NCI-H82 treated with DMSO at 0.1 percent for 48 hours (cell line): Measurements from ENCODE around the gene TRPC4AP.

ENCODE experiments used
- DNase-seq: peaks from one replicate; lab custom pipeline; 2025; ENCODE audit not compliant: unreplicated experiment; lab: John Stamatoyannopoulos, UW

The TRPC4AP gene

DNA sequence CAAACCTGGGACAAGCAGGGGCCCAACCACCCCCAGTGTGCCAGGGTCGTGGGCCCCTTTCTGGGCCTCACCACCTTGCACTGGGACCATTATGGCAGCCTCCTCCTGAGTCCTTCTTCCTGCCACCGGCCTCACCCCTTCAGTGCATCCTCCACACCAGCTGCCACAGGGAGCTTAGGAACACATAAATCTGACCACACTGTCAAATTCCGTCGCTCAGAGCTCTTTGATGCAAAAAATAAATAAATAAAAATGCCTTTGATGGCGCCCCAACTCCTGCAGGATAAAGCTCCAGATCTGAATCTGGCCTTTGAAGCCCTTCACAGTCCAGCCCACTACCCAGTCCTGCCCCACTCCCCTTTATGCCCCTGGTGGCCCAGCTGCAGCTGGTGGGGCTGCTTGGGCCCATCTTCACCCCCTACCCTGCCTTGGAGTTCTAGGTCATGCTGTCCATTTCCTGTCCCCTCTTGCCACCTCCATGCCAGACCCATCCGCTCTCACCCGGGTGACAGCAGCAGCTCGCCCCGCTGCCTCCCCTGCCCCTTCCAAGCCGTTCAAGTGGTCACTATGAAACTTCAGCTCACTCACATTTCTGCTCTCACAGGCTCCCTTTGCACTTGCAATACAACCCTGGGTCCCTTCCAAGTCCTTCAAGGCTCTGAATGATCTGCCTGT is 120.9 kb downstream of the TRPC4AP start:
- DNase-seq, result no peak

DNA sequence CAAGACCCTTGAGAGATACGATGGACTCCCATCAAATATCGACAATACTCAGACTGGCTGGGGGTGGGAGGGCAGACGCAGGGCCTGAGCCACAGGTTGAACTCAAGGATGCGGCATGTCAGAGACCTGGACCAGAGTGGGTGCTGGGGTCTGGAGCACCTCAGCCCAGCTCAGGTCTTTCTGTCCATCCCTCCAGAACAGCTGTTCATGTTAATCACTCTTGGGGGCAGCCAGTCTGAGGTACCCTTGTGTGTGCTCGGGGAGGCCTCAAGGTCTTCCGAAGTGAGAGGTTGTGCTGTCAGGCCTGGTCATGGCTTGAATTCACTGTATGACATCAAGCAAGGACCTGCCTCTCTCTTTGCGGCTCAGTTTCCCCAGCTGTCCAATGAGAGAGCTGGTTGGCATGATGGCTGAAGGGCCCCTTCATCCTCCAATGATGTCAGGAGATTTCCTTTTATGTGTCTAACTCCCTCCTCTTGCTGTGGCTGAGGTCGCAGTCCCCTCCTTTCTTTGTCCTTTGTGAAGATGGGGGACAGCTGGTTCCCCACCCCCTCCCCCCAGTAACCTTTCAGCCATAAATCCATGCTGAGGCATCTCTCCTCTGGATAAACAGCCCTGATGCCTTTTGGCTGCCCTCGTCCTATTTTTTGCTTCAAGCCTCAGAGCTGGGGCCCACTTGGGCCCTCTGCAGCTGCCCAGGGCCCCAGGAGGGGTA is 121.6 kb downstream of the TRPC4AP start:
- DNase-seq, result no peak

DNA sequence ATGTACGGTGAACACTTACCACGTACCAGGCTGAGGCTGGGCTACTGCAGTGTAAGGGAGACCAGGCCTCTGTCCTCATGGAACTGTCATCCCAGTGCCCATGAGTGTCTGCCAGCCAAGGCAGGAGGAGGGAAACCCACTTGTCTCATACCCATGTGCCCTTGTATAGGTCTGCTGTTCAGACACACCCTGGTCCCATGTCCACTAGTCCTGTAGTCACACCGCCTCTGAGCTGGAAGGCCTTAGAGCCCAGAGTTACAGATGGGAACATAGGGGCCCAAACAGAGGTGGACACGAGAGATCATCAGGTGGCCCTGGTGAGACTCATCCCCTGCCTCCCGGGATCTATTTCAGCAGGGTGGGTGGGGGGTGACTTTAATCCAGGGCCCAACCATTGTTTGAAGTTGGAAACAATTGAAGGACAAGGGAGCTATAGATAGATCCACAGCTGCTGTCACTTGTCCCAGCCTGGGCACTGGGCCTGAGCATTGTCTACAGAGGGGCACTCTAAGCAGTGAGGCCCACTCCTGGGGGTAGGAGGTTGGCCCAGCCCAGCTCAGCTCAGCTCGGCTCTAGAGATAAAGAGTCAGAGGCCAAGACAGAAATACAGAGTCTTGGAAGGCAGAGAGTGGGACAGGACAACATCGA is 122.3 kb downstream of the TRPC4AP start:
- DNase-seq, result no peak

DNA sequence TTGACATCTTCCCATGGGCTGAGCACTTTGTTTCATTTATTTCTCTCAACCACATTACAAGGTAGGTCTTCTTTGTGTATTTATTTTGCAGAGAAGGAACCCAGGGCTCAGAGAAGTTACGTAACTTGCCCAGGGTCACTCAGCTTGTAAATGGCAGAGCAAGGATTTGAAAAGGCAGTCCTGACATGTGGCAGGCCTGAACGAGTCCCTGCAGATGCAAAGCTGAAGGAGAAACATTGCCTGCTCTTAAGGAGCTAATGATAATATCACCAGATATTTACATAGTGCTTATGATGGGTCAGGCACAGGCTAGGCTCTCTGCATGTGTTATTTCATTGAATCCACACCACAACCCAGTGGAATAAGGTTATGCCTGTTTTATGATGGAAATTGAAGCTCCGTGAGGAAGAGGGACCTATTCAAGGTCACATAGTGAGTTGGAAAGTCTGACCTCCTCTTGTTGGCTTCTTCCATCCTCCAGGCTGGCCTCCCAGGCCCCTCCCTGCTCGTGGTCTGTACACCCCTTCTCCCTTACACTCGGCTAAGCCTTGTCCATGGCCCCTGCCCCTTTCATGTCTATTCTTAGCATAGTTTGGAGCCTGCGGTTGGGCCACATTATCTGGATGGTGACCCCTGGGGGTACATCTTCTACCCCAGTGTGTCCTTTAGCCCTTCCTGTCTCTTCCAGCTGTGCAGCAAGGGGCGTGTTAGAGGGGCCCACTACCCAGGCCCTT is 124.4 kb downstream of the TRPC4AP start:
- DNase-seq, result no peak

DNA sequence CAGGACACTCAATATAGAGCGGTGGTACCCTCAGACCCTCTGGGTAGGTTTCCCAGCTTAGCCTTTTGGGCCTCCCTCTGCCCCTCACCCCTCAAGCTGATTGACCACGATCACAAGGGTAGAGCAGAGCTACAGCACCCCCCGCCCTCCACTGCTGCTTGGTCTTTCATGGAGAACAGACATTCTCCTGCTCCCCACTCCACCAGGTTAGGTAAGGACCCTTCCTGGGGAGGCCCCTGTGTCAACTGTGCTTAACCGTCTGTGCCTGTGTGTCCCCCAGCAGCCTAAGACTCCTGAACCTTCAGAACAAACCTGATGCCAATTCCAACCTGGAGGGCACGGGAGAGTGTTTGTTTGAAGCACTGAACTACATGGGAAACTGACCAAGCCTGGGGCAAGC is 125.2 kb downstream of the TRPC4AP start:
- DNase-seq, result no peak

DNA sequence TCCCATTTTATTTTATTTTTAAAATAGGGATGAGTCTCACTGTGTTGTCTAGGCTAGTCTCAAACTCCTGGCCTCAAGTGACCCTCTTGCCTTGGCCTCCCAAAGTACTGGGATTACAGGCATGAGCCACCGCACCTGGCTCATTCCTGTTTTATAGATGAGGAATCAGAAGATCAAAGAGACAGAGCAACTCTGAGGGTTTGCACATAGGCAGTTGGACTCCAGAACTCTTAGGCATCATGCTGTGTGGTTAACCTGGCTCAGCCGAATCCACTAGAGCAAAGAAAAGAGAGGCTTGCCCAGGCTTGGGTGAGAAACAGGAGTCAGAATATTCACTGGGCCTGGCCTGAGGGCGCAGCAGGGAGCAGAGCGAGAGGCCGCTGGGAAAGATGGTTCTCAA is 127.6 kb downstream of the TRPC4AP start:
- no peak for DNase-seq

DNA sequence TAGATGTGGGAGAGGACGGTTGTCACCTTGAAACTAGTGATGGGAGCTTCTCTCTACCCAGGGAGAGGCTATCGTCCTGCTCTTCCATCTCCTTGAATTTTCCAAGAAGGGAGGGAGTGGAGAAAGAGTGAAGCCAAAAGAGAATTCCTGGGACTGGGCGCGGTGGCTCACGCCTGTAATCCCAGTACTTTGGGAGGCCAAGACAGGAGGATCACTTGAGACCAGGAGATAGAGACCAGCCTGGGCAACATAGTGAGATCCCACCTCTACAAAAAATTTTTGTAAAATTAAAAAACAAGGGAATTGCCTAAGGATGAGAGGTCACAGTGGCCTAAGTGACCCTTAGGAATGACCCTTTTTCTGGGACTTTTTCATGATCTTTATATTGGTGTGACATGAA is 128.1 kb downstream of the TRPC4AP start:
- no peak for DNase-seq

DNA sequence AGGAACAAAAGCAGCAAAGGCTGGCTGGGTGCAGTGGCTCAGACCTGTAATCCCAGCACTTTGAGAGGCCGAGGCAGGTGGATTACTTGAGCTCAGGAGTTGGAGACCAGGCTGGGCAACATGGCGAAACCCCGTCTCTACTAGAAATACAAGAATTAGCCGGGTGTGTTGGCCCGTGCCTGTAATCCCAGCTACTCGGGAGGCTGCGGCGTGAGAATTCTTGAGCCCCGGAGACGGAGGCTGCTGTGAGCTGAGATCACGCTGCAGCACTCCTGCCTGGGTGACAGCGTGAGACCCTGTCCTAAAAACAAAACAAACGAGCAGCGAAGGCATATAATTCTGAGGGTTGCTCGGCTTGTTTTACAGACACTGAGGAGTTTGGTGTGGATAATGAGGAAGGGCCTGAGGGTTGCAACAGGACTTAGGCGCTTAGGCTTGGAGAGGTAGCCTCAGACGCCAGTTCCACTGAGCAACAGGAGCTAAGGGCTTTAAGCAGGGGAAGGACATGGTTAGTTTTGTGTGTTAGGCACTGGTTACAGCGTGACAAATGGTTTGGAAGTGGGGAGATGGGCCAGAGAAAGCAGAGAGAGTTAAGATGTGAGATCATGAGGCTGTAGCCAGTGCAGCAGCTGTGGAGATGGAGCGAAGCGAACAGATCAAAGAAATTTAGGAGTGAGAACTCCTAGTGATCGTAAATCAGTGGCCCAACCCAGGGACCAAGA is 135.7 kb downstream of the TRPC4AP start:
- no peak for DNase-seq

DNA sequence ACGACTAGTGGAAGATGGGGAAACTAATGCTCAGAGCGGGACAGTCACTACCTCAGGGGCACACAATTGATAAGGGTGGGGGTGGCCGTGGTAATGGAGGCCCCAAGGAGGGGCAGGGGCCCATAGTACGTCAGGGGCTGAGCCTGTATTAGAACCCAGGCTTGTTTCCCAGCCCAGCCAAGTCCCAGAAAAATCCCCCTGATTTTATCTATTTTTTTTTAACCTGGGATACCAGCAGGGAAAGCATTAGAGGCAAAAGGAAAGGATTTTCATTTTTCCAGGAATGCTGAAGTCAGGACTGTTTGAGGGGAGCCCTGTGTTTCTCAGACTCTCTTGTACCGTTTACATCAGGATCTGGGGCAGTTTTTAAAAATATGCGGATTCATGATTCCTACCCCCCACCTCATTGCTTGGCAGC is 136.6 kb downstream of the TRPC4AP start:
- DNase-seq, result no peak

DNA sequence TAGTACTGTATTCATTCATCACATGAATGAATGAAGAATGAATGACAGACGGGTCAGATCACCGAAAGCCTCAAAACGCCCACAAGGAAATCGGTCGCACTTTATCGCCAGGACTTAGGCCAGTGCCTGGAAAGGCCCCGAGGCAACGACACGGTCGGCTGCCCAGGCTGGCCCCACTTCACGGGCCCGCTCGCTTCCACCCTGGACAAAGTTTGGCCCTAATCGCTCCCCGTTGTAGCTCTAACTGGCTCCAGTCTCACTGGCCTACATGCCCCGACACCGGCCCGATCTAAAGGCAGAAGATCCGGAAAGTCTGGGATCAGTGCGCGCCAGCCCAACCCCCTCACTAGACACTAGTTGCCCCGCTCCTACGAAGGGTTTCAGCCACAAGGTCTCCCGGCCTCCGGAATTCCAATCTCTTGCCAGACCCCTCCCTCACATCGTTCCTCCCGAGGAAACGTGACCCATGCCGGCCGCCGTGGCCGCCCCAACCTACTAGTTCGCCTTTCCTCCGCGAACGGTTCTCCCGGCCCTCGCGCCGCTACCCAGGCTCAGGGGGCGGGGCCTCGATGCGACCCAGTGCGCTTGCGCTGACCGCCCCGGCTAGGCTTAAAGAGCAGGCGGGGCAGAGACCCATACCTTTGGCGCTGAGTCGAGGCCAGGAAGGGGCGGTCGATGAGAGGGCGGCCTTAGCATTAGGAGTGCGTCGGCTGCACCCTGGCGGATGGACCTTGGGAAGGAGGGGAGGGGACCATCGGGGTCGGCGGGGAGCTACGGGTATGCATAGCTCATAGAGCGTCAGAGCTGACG is 137.2 kb downstream of the TRPC4AP start, which contains the start of the genes GSS and MYH7B:
GSS (minus strand) TSS at position 576 of the 810 bp plus-strand sequence. CDS start 3,954 bp downstream, outside the sequence.
MYH7B (plus strand) TSS at position 638 of the 810 bp plus-strand sequence. CDS start 22,138 bp downstream, outside the sequence.
- DNase-seq, result peak; percentile 96

DNA sequence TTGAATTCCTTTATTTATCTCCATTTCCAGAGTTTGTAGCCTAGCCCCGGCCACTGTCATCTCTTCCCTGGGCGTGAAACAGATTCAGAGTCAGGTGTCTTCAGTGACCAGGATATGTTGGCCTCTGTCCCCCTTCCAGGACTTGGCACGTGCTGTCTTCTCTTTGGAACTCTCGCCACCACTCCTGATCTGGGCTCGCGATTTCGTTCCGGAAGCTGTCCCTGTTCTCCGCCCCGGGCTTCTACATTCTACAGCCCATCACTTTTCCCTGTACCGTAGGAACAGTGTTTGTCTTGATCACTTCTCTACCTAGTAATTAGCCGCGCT is 137.7 kb downstream of the TRPC4AP start:
- DNase-seq, result no peak

DNA sequence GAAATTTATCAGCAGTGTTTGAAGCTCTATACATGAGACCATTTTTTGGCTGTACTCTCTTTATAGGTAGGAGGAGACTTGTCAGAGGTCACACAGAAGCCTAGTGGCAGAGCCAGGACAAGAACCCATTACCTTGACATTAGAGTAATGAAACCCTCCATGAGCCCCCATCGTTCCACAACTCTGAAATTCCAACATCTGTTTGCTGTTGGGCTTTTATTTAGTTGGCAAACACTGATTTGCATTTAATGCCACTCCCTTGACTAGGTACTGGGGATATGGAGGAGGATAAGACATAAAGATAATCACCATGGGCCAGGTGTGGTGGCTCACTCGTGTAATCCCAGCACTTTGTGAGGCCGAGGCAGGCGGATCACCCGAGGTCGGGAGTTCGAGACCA is 138.6 kb downstream of the TRPC4AP start:
- no peak for DNase-seq

DNA sequence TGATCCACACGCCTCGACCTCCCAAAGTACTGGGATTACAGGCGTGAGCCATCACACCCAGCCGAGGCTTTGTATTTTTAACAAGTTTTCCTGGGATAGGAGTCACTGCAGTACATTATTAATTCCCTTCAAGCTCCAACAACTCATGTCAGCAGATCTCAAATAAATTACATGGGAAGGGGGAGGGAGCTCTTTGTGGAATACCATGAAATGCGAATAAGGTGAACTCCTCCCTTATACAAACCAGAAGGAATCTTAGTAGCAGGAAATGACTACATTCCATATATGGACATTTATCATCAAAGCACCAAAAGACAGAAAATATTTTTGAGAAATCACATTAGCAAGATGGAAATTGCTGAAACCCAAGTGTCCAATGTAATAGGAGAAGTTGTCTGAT is 139.9 kb downstream of the TRPC4AP start:
- DNase-seq, result no peak
